Measurements from ENCODE around the gene CRAT. TPM values are rescaled to one million over a fixed set of nuclear protein-coding genes. Genes with fewer than 3 reads are reported as not detected.
"Not testable (repeated sequence)": the region's sequence is repeated elsewhere in the genome, so short reads cannot be mapped to it uniquely, and the experiment has no call there.

Gene CRAT
- total and polyA plus RNA-seq, 2 donors from 2014 or later: 32.3 to 76.8 TPM

DNA sequence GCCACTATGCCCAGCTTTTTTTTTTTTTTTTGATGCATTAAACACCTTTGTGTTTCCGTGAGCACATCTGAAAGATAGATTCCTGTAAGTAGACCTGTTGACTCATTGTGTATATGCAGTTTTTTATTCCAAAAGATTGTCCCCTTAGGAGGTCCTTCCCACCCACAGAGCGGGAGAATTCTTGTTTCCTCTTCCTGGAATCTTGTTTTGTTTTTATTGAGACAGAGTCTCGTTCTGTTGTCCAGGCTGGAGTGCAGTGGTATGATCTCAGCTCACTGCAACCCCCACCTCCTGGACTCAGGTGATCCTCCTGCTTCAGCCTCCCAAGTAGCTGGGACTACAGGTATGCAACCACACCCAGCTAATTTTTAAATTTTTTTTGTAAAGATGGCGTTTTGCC, 8.2 kb upstream of the CRAT start:
- no peak for FAIRE-seq
- Histone ChIP-seq H3K27me3 (ENCODE audit: control insufficient read depth, insufficient read depth, low read length) (no peaks in the 10 kb centered on the region), H3K36me3 (ENCODE audit: control insufficient read depth in 2 of 3, insufficient read depth in 3 of 3, low read length in 3 of 3) (peaks cover 0 to 16% (median 9%) of the 10 kb centered on the region in 3 donors), H3K4me3 (ENCODE audit: low read length in 3 of 3) (no peak overlapping the region), H3K27ac (ENCODE audit: low read depth in 2 of 2, low read length in 2 of 2) (no peak overlapping the region), H3K9me3 (ENCODE audit: control insufficient read depth in 2 of 3, insufficient read depth in 1 of 3, low read length in 3 of 3) (no peaks in the 10 kb centered on the region), H3K9ac (ENCODE audit: low read length in 3 of 3) (no peak overlapping the region), H3K4me1 (ENCODE audit: control insufficient read depth in 2 of 3, insufficient read depth in 2 of 3, low read depth in 1 of 3, low read length in 3 of 3) (peaks cover 0 to 5% (median 0%) of the 10 kb centered on the region in 3 donors)
- TF ChIP-seq CTCF (IDR thresholded peaks at IDR 0.05; ENCODE audit: borderline replicate concordance, extremely low read depth, insufficient read depth): no peak
- intact Hi-C loops (cut with DNase I): no loop called here
- DNase-seq: no peak

GRCh38 chr9:129113645-129114304, 3.2 kb upstream of the CRAT start:
- Histone ChIP-seq H3K27ac (ENCODE audit: low read depth in 2 of 2, low read length in 2 of 2) (no peak overlapping the region), H3K9ac (ENCODE audit: low read length in 3 of 3) (no peak overlapping the region), H3K9me3 (ENCODE audit: control insufficient read depth in 2 of 3, insufficient read depth in 1 of 3, low read length in 3 of 3) (no peaks in the 10 kb centered on the region), H3K4me1 (ENCODE audit: control insufficient read depth in 2 of 3, insufficient read depth in 2 of 3, low read depth in 1 of 3, low read length in 3 of 3) (peaks cover 0 to 16% (median 10%) of the 10 kb centered on the region in 3 donors), H3K36me3 (ENCODE audit: control insufficient read depth in 2 of 3, insufficient read depth in 3 of 3, low read length in 3 of 3) (no peaks in the 10 kb centered on the region), H3K4me3 (ENCODE audit: low read length in 3 of 3) (no peak overlapping the region), H3K27me3 (ENCODE audit: control insufficient read depth, insufficient read depth, low read length) (no peaks in the 10 kb centered on the region)
- FAIRE-seq (no peak), DNase-seq (peak in 1 of 5 donors; percentile 35)
- TF ChIP-seq CTCF (IDR thresholded peaks at IDR 0.05; ENCODE audit: borderline replicate concordance, extremely low read depth, insufficient read depth): no peak
- intact Hi-C loops (cut with DNase I): no loop called here

- intact Hi-C loops (cut with DNase I); H3K36me3 ChIP-seq (ENCODE audit: control insufficient read depth in 2 of 3, insufficient read depth in 3 of 3, low read length in 3 of 3); H3K9me3 ChIP-seq (ENCODE audit: control insufficient read depth in 2 of 3, insufficient read depth in 1 of 3, low read length in 3 of 3); H3K27ac ChIP-seq (ENCODE audit: low read depth in 2 of 2, low read length in 2 of 2); H3K27me3 ChIP-seq (ENCODE audit: control insufficient read depth, insufficient read depth, low read length); FAIRE-seq: not testable (repeated sequence)
- H3K9ac ChIP-seq (ENCODE audit: low read length in 3 of 3): peak overlapping the region in 2 of 3 donors; percentile 54 to 93
- DNase-seq: peak in 1 of 5 donors; percentile 52
- peak overlapping the region in 2 of 3 donors; percentile 84 to 87 for H3K4me3 ChIP-seq (ENCODE audit: low read length in 3 of 3)
- peaks cover 0 to 19% (median 10%) of the 10 kb centered on the region in 3 donors for H3K4me1 ChIP-seq (ENCODE audit: control insufficient read depth in 2 of 3, insufficient read depth in 2 of 3, low read depth in 1 of 3, low read length in 3 of 3)
Observed at GRCh38 chr9:129112526-129112925, 1.9 kb upstream of the CRAT start.

DNA sequence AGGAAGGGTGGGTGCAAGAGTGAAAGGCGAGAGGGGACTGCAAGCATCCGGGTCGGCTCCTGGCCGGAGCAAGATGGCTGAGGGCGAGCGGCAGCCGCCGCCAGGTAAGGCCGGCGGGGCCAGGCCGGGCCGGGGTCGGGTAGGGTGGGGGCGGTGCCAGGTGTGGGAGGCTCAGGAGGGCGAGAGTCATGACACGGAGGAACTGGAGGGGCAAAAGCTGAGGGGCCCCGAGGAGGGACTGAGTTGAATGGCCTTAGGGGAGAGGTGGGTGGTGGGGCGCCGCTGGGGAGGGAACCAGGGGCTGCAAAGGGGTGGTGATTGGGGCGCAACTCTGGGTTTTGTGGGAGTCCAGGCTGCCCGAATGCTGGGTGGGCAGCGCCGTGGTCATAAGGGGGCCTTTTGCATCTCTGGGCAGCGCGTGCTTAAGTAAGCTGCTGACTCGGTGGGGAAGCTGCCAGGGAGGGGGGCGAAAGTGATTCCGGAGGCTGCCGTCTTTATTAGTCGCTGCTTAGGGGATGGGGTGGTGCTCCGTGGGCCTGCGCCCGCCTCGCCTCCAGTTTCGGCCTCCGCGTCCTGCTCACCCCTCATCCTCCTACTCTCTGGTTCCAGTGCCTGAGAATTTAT, 1.0 kb upstream of the CRAT start:
- peak in 3 of 5 donors; percentile 57 to 67 (median 64) for DNase-seq

More for the DNA sequence above, 1.0 kb upstream of the CRAT start:
- H3K9me3 ChIP-seq (ENCODE audit: control insufficient read depth in 2 of 3, insufficient read depth in 1 of 3, low read length in 3 of 3): no peaks in the 10 kb centered on the region
- TF ChIP-seq CTCF (IDR thresholded peaks at IDR 0.05; ENCODE audit: borderline replicate concordance, extremely low read depth, insufficient read depth): no peak
- H3K4me3 ChIP-seq (ENCODE audit: low read length in 3 of 3): peak overlapping the region; percentile 37 to 87 (median 84)
- H3K4me1 ChIP-seq (ENCODE audit: control insufficient read depth in 2 of 3, insufficient read depth in 2 of 3, low read depth in 1 of 3, low read length in 3 of 3): peaks cover 0 to 19% (median 10%) of the 10 kb centered on the region in 3 donors
- no peaks in the 10 kb centered on the region for H3K27me3 ChIP-seq (ENCODE audit: control insufficient read depth, insufficient read depth, low read length)
- H3K27ac ChIP-seq (ENCODE audit: low read depth in 2 of 2, low read length in 2 of 2): peak overlapping the region; percentile 94 to 96
- no peak for FAIRE-seq
- intact Hi-C loops (cut with DNase I): no loop called here
- H3K9ac ChIP-seq (ENCODE audit: low read length in 3 of 3): peak overlapping the region; percentile 50 to 93 (median 54)
- H3K36me3 ChIP-seq (ENCODE audit: control insufficient read depth in 2 of 3, insufficient read depth in 3 of 3, low read length in 3 of 3): peaks cover 0 to 5% (median 0%) of the 10 kb centered on the region in 3 donors

Measured in kidney (tissue), 14 donors.